Activated effector memory CD4-positive, alpha-beta T cell treated with anti-CD3 and anti-CD28 coated beads, Interleukin-2, amount 50 U/mL, for 16 hours (primary cell): Measurements from ENCODE around the gene B4GALT2.
A peak's percentile ranks its signal among the peaks of the same experiment; 100 is the strongest.

Source experiments
- DNase-seq: peaks from one replicate; pipeline ENCODE4 v3.0.0-alpha.2; 2020

The B4GALT2 gene

GRCh38 chr1:44030605-44031251 lies 51.7 kb downstream of the B4GALT2 start:
- DNase-seq: peak; percentile 82

DNA sequence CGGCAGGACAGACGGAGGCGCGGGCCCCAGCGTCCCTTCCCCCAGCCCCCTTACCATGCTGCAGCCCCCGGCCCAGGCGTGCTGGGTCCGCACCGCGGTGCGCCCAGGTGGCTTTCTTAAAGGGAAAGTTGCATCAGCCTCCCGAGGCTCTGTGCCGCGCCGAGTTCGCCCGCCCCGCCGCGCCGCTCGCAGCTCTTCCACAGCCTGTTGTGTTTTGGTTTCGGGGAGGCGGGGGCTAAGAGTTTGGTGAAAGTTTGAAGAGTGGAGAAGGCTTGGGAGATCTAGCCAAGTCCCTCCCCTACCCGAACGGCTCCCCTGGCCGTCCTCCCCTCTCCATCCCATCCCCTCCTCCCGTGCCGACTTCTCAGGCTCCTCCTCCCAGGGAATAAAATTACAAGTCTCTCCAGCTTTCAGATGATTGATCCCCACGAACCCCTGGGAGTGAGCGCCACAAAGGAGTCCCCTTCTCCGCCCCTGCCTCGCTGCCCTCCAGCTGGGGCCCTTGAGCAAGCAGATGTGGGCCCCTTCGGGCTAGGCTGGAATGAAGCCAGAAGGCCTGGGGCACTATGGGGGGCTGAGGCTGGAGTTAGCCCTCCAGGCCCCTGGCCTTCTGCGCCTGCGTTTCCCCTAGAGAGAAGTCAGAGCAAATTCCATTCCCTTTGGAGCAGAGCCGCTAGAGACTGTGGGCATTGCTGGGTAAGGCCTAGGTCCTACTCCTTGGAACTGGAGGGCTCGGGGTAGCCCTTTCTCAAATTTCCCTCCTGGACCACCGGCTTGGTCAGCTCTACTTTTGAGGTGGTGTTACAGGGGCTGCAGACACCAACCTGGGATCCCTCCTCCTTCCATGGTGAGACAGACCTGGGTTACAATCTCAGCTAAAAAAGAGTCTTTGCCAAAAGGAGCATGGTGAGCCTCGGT lies 52.5 kb downstream of the B4GALT2 start, which contains the start of gene SLC6A9:
TSS of gene SLC6A9 (minus strand) at position 211 of the 918 bp plus-strand sequence. CDS start 7,185 bp downstream, outside the sequence.
- peak; percentile 82 for DNase-seq

GRCh38 chr1:44032170-44032790 lies 53.3 kb downstream of the B4GALT2 start:
- DNase-seq: no peak

GRCh38 chr1:44033041-44033575 lies 54.1 kb downstream of the B4GALT2 start:
- no peak for DNase-seq

GRCh38 chr1:44033756-44034155 lies 54.7 kb downstream of the B4GALT2 start:
- no peak for DNase-seq

DNA sequence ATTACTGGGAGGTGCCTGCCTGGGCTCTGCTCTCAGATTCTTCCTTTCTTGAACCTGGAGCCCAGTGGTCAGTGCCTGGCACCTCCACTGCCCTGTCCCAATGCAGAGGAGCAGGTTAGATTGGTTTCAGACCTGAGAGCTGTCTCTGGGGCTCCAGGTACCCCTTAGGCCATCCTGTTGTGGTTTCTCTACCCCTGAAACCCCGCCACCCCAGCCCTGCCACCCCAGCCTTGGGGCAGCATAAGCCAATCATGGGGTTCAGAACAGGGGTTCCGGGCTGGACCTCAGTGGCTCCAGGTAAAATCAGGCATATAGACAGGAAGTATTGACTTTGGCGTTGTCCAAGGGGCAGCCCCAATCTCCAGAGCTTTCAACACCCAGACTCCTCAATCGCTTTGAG lies 55.4 kb downstream of the B4GALT2 start:
- no peak for DNase-seq

DNA sequence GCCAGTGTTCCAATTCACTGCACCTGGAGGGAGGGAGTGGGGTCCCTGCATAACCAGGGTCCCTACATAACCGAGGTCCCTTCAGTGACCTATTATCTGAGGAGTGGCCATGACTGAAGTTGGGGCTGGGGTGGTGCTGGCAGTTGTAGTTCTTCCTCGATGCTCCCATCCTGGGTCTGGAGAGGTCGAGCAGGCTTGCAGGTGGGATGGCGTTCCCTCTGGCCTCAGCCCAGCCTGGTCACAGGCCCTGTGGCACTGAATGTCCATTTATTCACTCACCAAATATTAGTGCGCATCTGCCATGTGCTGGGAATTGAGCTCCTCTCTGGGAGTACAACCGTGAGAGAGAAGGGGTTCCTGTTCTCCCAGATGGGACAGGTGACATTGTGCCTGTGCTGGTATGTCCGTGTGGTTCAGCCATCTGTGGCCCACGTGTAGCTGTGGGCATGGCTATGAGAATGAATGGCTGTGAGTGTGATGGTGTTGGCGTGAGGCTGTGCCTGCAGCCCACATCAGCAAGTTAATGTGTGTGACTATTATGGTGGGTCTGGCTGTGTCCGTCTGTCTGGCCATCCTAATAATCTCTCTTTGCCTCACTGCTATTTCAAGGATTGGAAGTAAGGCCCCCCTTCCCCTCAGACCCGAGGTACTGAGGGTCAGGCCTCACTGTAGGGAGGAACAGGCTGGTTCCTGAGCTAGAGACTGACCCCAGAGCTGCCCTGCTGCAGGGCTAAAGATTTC lies 56.1 kb downstream of the B4GALT2 start:
- no peak for DNase-seq

DNA sequence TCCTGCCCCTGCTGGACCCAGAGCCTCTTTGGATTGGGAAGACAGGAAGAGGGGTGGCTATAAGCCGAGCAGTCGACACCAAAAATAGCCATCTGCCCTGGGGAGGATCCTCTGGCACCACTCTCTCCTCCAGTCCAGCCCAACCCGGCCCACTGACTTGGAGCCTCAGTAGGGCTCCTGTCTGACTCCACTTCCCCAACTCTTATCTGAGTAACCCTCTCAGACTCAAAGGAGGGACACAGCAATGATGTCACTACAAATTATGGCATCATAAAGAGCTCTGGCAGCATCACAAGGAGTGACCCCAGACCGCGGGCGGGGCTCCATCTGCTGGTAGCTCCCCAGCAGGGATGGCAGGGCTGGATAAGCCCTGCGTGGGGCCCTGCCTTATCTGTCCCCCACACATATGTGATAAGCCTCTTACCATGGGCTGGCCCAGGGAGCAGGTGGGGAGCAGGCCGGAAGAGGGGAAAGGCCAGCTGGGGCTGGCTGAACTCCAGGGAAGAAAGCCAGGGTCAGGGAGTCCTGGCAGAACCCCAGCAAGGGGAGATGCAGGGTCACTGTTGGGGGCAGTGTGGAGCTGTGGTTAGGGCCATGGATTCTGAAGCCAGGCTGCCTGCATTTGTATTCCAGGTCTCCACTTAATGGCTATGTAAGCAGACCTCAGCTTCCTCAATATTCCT lies 56.9 kb downstream of the B4GALT2 start:
- no peak for DNase-seq

DNA sequence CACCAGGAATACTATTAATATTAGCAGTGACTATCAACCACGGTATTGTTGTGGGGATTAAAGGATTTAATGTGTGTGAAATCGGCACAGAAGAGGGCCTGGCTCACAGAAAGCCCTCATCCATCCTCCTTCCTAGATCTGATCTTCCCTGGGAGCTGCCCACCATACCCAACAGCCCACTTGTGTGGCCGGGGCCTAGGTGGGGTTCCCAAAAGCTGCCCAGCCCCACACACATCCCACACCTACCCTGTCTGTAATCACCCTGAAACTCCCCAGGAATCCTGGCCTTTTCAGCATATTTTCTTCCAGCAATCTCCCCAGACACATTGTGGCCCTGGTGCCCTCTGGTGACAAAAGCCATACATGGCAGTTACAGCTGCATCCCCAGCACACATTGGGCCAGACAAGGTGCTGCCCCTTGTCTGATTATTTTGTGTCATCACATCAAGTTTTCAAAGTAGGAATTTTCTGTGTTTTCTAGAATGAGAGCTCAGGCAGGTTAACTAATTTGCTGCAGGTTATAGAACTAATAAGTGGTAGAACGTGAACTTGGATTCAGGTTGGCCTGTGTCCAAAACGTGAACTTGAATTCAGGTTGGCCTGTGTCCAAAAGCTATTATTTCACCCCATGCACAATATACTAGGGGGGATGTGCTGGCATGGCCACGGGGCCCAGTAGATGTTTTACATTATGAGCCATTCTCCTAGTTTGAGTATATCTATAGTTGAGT lies 57.6 kb downstream of the B4GALT2 start:
- peak; percentile 88 for DNase-seq

DNA sequence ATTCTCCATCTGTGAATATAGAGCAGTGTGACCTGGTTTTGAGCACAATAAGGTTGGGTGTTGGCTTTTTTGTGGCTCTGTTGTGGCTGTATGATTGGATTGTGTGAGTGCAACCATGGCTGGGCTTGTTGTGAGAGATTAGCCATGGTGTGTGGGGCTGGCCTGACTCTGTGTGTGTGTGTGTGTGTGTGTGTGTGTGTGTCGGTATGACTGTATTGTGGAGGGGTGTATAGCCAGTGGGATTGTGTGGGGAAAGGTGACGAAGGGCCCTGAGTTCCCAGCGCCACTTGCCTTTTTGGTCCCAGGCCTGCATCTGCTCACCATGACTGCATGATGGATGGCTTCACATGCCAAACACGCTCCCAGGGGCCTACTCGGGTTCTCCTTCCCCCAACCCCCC lies 58.1 kb downstream of the B4GALT2 start:
- no peak for DNase-seq

GRCh38 chr1:44038876-44039657 lies 60.1 kb downstream of the B4GALT2 start:
- DNase-seq: peak; percentile 16

DNA sequence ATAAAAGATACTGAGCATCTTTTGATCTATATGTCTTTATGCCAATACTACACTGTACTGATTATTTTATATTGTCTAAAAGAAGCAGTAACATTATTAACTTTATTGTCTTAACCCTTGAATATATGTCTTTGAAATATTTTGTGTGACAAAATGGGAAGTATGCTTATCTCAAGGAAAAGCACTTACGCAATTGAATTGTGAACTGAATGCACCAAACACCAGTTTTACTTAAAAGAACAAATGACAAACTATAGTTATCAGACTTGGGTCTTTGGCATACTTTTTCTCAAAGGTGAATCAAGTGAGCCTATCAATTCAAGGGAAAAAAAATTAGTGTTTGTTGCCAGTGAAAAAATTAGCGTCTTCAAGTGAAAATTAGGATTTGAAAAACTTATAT lies 61.4 kb downstream of the B4GALT2 start:
- DNase-seq: no peak
